Activated naive CD4-positive, alpha-beta T cell treated with anti-CD3 and anti-CD28 coated beads, Interleukin-2, amount 50 U/mL, for 16 hours (primary cell): ENCODE data around the gene KIF19.

Experiments
- DNase-seq: peaks from one replicate; pipeline ENCODE4 v3.0.0-alpha.2; 2020

The KIF19 gene

DNA sequence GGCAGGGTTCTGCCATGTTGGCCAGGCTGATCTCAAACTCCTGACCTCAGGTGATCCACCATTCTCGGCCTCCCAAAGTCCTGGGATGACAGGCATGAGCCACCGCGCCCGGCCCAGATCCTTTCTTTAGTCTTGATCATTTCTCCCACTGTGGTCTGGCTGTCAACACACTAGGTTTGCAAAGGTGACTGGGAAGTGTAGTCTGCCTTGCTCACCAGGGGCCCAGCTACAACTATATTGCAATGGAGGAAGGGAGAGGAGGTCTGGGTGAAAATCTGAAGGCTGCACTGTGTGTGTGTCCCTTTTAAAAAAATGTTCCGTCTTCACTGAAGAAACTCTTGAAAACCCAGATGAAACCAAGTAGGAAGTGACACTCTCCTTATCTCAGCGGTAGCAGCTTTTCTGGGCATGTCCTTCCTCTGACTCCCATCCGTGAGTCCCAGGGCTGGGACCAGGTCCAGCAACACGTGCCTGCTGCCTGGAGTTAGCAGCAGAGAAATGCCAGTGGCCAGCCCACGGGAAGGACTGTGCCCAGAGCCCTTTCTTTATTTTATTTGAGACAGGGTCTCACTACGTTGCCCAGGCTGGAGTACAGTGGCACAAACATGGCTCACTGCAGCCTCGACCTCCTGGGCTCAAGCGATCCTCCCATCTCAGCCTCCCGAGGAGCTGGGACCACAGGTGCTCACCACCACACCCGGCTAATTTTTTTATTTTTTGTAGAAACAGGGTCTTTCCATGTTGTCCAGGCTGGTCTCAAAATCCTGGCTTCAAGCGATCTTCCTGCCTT is 17.8 kb upstream of the KIF19 start:
- DNase-seq, result no peak

DNA sequence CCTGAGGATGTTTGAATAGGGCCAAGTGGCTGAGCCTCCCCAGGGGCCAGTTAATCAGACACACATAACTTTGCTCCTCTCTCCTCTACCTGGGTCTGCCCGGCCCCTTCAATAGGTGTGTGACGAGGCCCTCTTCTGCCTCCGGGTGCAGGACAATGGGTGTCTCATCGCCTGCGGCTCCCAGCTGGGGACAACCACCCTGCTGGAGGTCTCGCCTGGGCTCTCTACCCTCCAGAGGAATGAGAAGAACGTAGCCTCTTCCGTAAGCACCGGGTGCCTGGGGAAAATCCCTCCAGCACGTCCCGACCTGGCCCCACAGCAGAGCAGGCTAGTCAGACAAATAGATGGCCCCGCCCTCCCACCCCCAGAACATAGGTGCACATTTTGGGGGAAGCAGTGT is 16.1 kb upstream of the KIF19 start:
- DNase-seq, result no peak

DNA sequence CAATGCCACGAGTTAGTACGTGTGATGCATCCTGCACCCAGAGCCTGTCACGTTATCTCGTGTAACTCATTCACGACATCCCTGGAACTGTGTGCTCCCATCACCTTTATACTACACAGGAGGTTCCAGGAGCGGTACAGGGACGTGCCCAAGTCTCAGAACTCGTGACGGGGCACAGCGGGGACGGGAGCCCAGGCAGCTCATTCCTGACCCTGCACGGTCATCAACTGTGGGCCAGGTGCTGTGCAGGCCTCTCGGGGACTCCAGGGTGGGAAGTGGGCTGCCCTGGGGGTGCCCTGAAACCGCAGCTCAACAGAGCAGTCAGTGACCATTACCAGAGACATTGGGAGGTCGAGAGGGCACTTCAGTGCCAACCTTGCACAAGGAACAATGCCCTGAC is 11.1 kb upstream of the KIF19 start:
- no peak for DNase-seq

DNA sequence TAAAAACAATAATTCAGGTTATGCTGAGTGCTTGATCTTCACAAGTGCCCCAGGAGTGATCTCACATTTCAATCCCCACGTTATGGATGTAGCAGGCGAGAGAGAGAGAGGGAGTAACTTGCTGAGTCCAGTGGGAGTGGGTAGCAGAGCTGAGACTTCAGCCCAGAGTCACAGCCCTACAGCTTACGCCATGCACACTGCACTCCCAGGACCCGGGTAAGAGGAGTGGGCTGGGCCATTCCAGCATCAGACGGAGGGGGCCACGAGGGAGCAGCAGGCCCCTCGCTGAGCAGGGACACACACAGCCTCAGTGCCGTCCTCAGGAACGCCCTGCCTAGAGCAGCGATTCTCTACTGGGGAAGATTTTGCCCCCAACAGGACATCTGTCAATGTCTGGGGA is 9.8 kb upstream of the KIF19 start:
- DNase-seq, result no peak

DNA sequence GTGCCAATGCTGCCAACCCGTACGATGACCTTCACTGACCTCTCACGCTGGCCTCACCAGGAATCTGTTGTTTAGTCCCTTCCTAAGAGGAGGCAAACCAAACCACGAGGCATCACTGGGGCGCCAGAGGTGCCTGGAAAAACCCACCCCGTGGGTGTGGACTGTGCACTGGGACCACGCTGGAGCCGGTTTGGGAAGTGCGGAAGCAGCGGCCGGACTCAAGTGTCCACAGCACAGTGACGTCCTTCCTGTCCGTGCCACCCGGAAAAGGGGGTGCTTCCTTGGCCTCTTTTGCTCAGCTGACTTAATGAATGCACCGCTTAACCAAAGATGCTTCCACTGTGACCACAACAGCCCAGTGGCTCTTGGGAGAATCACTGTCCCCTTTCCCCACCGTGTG is 9.0 kb upstream of the KIF19 start:
- no peak for DNase-seq

DNA sequence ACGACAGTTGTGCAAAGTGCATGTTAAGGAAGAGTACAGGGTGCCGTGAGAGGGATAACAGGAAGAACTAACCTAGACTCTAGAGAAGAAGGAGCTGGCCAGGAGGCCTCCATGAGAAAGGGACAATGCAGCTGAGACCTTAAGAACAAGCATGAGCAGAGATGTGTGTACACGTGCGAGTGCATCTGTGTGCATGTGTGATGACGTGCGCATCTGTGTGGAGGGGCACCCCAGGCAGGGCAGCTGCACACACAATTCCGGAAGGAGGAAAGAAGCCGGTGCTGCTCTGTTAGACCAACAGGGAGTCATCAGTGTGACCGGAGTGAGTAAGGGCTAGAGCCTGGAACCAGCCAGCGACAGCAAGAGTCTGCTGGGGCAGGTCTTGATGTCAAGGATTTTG is 7.6 kb upstream of the KIF19 start:
- DNase-seq, result no peak

DNA sequence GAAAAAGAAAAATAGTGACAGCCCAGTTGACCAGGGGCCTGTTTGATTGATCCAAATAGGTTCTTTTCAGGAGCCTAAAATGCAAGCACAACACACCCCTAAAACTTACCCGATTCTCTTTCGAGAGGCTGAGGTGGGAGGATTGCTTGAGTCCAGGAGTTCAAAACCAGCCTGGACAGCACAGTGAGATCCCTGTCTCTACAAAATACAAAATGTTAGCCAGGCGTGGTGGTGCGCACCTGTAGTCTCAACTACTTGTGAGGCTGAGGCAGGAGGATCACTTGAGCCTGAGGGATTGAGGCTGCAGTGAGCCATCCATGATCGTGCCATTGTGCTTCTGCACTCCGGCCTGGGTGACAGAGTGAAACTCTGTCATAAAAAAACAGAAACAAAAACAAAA is 1.5 kb upstream of the KIF19 start:
- no peak for DNase-seq

DNA sequence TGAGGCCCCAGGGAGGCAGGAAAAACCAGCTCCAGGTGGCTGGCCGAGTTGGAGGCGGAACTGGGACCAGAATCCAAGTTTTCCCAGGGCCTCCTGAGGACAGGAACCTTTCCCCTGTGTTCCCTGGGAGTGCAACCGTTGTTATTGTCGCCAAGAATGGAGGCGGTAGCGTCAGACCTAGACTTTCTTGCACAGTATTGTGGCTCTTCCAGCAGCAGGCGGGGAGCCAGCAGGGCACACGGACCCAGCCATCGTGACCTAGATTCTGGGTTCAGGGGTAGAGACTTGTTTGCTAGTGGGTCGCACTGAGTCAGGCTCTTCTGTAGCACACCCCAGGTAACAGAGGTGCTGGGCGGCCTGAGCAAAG is 667 bp upstream of the KIF19 start:
- no peak for DNase-seq

DNA sequence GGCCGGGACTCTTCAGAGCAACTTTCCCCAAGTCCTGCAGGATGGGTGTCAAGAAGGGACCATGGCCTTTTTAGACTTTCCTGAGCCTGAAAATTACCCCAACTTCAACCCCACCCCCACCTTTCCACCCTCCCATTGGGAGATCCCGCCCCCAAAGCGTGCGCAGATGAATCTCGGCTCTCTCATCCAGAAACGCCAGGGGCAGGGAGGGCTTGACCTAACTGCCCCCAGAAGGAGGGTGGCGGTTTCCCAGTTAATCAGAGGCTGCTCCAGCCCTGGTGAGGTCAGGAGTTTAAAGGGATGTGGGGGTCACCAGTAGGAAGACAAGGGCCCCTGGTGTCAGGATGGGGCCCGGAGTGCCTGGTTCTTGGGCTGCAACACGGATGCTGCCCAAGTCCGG is 480 bp downstream of the KIF19 start:
- DNase-seq, result no peak

DNA sequence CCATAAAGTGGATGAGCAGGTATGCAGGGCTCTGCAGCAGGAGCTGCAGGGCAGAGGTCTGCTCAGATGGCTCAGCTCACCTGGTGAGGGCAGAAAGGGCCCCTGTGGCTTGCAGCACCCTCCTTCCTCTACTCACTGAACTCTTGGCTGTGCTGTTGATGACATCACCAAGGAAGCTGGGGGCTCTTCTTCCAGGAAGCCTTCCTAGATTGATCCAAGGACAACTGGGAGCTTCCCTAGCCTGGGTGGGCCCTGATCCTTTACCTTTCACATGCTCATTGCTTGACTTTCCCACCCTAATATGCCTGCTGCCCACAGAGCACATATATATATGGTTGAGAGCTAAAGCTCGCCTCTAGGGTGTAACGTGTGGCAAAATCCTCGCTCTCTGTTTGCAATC is 2.5 kb downstream of the KIF19 start:
- DNase-seq, result no peak

DNA sequence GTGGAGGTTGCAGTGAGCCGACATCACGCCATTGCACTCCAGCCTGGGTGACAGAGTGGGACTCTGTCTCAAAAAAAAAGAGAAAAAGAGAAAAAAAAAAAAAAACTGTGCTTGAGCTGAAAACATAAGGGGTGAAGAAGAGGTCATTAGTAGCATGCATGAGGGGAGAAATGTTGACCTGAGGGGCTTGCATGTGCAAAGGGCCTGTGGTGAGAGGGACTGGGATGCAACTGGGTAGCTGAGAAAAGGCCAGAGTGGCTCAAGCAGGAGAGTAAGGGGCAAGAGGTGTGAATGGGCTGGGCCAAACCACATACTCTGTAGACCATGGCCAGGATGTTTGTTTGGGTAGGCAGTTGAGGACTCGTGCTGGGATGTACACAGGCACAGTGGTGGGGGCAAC is 3.4 kb downstream of the KIF19 start:
- no peak for DNase-seq

DNA sequence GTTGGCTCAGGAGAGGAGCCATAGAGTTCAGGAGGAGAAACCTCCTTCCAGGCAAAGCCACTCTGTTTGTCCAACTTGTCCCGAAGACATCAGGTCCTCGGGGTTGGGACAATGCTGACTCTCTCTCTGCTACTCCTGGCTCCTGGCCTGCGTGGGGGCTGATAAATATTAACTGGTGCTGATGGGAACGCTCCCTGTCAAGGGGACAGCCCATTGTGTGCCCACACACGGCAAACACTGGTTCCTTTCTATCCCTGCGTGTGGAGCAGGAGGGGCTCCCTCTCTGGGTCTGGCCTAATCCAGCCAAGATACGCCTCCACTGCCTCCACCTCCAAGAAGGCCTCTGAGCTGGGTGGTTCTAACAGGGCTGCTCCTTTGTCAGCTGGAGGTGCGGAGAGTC is 4.4 kb downstream of the KIF19 start:
- DNase-seq, result no peak

DNA sequence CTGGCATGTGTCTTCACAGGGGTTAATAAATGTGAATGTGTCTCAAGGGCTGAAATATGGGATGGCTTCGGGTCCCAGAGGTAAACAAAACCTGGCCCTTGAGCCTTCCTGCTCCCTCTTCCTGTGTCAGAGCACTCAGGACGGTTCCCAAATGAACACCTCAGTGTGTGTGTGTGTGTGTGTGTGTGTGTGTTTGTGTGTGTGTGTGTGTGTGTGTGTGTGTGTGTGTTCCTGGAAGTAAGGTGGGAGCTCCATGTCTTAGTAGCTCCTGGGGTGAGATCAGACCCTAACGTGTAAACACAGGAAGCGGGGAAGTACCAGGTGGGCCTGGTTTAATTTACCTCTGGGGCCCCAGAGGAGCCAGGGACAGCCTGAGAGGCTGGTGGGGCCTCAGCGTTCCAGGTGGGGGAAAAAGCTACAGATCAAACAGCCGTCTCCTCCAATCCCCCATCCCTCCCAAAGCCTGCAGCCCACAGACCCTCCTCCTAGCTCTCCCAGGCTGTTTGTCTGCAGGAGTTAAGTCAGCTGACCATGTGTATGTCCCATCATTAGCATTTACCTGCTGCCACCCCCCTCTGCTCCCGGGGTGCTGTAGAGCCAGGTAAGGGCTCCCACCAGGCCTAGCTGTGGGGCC is 6.1 kb downstream of the KIF19 start:
- DNase-seq, result no peak

DNA sequence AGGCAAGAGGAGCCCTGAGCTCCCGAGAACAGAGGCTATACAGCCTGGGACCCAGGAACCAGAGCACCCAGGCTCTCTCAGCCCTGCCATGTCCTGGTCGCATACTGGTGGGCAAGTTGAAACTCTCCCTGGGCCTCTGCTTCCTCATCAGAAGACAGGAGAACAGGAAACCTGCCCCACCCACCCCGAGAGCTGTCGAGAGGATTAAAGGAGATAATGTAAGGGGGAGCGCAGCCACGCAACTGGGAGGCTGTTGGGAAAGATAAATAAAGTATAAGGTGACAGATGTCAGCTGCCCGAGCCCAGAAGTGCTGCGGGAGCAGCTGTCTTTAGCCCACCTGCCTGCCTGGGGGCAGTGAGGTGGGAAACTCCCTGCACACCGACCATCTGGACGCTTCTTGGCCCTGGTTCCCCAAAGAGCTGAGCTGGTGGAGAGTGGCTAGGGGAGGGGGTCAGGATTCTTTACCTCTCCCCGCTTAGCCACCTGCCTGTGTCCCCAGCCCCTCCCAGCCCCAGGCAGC is 6.8 kb downstream of the KIF19 start:
- DNase-seq, result no peak

DNA sequence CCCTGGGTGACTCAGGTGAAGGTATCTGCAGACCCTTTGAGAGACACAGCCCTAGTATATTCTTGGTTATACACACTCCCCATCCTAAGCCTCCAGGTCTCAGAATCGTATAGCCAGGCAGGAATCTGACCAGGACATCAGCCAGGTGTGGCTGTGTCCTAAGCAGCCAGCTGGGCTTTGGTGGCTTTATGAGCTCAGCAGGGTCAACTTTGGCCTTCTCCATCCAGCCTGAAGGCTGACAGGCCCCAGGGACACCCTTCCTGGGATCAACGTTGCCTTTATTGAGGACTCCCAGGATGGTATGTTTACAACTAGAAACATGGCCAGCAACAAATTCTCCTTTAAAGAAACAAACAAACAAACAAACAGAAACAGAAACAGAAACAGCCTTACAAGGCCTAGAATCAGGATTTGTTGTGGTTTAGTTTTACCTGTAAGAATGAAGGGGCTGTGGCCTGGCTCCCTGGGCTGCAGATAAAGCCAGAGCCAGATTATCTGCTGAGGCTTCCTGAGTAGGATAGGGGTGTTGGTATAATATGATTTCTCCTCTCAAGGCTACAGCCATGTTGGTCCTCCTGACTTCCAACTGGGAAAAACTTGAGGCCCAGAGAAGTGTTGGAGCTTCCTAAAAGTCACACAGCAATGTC is 8.5 kb downstream of the KIF19 start:
- DNase-seq, result no peak

DNA sequence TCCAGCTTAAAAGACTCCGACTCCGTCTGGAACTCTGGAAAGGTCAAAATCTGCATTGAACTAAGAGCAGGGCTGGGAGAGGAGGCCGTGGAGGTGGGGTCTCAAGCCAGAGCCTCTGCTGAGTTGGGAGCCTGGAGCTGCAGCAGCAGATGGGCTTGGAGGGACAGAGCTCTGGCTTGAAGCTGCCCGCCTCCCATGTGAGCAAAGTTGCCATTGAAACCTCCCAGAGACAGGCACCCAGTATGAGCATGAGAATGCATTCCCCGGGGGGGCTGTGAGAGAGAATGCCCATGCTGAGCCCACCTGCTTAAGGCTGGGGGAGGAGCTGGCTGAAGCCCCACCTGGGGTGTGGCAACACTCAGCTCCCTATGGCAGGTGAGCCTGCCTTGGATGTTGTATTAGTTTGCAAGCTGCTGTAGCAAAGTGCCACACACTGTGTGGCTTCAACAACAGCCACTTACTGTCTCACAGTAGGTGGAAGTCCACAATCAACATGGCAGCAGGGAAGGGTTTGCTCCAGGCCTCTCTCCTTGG is 9.6 kb downstream of the KIF19 start:
- no peak for DNase-seq

DNA sequence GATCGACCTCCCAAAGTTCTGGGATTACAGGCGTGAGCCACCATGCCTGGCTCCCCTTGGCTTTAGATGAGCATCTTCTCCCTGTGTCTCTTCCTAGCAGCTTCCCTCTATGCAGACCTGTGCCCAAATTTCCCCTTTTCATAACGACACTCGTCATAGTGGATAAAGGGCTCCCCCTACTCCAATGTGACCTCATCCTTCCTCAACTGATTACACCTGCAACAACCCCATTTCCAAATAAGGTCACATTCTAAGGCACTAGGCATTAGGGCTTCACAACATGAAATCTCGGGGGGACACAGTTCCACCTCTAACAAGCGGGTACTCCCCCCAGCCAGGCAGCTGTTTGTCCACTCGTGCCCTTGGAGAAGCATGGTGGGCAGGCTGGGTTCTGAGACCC is 10.3 kb downstream of the KIF19 start:
- DNase-seq, result no peak

DNA sequence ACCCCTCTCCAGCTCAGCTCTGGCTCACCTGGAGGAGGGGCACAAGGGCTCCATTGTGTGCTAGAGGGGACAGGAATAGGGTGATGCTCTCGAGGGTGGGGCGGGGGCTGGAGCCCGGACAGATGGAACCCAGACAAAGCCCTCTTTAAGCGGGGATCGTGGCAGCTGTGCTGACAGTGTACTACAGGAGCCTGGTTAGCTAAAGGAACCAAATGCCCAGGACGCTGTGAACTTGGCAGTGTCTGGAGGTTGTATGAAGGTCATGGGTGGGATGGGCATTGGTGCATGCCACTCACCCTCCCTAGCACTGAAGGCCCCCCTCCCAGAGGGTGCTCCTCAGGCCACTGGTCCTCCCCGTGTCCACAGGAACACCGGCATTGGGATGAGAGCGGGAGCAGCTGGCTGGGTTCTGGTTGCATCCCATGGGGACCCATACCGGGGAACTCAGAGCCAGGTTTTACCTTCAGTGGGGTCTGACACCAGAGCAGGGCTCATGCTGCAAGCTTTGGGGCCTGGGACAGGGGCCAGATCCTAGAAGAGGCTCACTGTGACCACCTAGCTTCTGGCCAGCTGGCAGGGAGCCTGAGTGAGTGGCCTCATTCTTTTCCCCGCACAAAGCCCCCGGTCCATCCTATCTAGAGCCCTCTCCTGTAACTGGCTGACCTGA is 11.9 kb downstream of the KIF19 start:
- no peak for DNase-seq

DNA sequence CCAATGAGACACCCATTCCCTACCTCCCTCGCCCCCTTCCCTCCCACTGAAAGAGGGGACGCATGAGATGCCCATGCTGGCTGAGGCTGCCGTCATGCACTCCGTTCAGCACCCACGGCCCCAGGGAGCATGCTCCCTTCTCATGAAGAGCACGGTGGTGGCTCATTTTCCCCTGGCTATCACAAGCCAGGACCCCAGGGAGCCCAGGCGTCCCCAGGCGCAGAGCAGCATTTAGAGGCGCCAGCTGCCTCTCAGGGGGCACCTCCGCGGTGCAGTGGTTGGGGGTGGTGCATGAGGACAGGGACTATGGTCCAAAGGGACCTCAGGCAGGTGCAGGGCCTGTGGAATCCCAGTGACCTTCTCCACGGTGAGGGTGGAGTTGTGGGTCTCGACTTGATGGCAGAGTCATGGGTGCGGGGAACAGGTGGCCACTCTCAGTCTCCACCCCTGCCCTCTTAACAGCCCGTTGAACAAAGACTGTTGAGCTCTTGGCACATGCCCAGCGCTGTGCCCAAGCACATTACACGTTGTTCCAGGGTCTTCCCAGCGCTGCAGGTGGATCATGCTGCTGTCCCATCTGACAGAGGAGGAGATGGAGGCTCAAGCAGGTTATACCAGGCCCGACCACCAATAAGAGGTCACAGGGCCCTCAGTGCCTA is 13.6 kb downstream of the KIF19 start:
- no peak for DNase-seq

DNA sequence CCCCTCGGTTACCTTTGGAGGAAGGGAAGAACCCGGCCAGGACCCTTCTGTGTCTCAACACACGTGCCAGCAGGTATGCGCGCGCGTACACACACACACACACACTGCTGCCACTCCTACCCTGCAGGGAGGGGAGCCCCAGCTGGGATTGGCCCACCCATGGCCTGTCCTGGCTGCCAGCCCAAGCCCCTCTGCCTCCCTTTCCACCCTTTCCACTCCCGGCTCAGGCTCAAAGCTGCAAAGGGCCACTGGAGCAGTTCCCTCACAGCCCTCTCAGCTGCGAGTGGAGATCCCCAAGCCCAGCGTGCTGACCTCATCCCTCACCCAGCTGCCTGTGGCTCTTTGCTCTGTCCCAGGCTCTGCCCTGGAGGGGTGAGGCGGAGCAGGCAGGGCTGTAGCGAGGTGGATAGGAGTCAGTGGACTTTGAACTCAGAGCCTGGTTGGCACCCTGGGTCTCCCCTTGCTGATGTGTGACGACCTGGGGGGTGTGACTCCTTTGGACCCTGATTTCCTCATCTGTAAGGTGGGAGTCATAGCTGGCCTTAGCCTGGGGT is 14.5 kb downstream of the KIF19 start:
- no peak for DNase-seq

DNA sequence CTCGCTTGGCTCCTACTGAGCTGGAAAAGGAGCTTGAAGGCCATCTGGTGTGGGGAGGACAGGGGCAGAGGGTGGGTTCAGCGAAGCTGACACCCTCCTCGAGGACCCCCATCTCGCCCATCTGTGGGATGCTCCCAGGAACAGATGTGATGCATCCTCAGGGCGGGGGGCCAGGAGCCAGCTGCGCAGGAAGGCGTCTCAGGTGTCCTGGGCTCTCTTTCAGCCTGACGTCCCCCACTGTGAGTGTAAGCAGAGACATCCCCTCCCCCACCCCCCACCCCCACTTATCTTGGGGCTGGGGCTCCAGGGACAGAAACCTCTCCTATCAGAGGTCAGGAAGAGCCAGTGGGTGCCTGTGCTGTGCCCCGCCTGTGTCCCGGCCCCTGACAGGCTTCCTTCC is 16.2 kb downstream of the KIF19 start:
- no peak for DNase-seq

DNA sequence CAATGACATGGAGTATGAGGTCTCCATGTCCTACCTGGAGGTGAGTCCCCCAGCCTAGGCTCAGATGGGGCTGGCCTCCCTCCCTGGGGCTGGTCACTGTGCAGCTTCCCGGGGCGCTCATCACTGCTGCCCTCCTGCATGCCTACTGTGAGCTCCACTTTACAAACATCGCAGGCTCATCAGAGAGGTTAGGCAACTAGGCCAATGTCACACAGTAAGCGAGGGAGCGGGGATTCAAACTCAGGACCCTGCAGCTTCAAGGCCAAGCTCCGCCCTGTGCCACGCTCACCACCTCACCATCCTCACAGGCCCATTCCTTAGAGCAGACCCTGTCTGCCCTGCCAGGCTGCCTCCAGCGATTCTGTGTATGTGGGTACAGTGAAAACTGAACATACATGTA is 17.1 kb downstream of the KIF19 start:
- DNase-seq, result no peak
